K562 (cell line): ENCODE results near the gene GAS2L1. TPM values are rescaled to one million over a fixed set of nuclear protein-coding genes. Genes with fewer than 3 reads are reported as not detected.

Experiments used
- ATAC-seq: fragments of 200-7000 bp; cut with Tn5 transposase; 3 replicates; pipeline ENCODE4 v1.9.1; 2020; ENCODE audit warnings: moderate library complexity
- BruUV-seq: library from RNA; stranded (reverse); fragments of 400-500 nt; replicated peaks from 2 replicates; lab custom pipeline; 2021; lab: Mats Ljungman, UMichigan
- CTCF ChIA-PET: fragments of 300-600 bp; formaldehyde crosslinking; extraction: SDS; loops from one replicate; lab custom pipeline; 2021; ENCODE audit warnings: low intra/inter-chr PET ratio; lab: Yijun Ruan, JAX
- POLR2A ChIA-PET: fragments of 300-600, 350-650 bp; sonication (Branson Sonifier 250); formaldehyde crosslinking; extraction: SDS; loops from one replicate; lab custom pipeline; 2021; ENCODE audit warnings: antibody characterized with exemption, inconsistent platforms; lab: Yijun Ruan, JAX
- DNase-seq, 4 experiments: peaks; one replicate each; pipeline versions ENCODE4 v3.0.0 to v3.0.0-alpha.2; 2011 to 2018; ENCODE audit warnings: low spot score in 3 of 4, mixed read lengths in 3 of 4; ENCODE audit errors: extremely low read depth in 1 of 4
- FAIRE-seq: peaks from 2 replicates; lab custom pipeline; 2011; peaks lifted over from hg19 to GRCh38; lab: Jason Lieb, UNC
- H2AFZ ChIP-seq: 2 replicates; pipeline ENCODE4 v1.6.0; 2011; ENCODE audit warnings: low read depth, low read length, control low read depth, inconsistent platforms
- H3K27ac ChIP-seq: fragments of 200-600 bp; 3 replicates; pipeline ENCODE4 v1.8.0; 2011; ENCODE audit warnings: low read depth, mild to moderate bottlenecking, control low read depth, inconsistent platforms, low read length, moderate library complexity, mixed read lengths; ENCODE audit errors: extremely low read depth
- H3K27me3 ChIP-seq, 2 experiments: fragments of 300-600 bp in 1 of 2; 2 replicates in 1 of 2; 3 replicates in 1 of 2; pipeline versions ENCODE4 v1.6.0 to v1.8.0; 2011; ENCODE audit warnings: inconsistent platforms in 2 of 2, low read length in 2 of 2, mild to moderate bottlenecking in 1 of 2, mixed read lengths in 1 of 2, moderate library complexity in 1 of 2; ENCODE audit not compliant: control insufficient read depth in 2 of 2, insufficient read depth in 2 of 2
- H3K36me3 ChIP-seq: fragments of 300-600 bp; 3 replicates; pipeline ENCODE4 v1.8.0; 2011; ENCODE audit warnings: mild to moderate bottlenecking, low read length, inconsistent platforms; ENCODE audit not compliant: control insufficient read depth, insufficient read depth
- H3K4me1 ChIP-seq, 2 experiments: fragments of 200-600 bp in 1 of 2; replicated peaks in 1 of 2; 2 replicates in 1 of 2; 3 replicates in 1 of 2; pipeline versions ENCODE4 v1.5.1 to v1.8.0; 2011; ENCODE audit warnings: inconsistent platforms in 2 of 2, low read length in 2 of 2, mild to moderate bottlenecking in 1 of 2, mixed read lengths in 1 of 2, moderate library complexity in 1 of 2; ENCODE audit not compliant: control insufficient read depth in 2 of 2, insufficient read depth in 2 of 2
- H3K4me2 ChIP-seq: 2 replicates; pipeline ENCODE4 v1.6.1; 2011; ENCODE audit warnings: low read length, control low read depth, inconsistent platforms, mixed read lengths; ENCODE audit not compliant: insufficient read depth
- H3K4me3 ChIP-seq: fragments of 200-600 bp; sonication (generic), shearing (Covaris generic); 2 replicates; pipeline ENCODE4 v1.5.1; 2016; ENCODE audit warnings: control low read depth, inconsistent platforms
- H3K79me2 ChIP-seq: fragments of 200-600 bp; 3 replicates; pipeline ENCODE4 v1.8.0; 2011; ENCODE audit warnings: low read length, inconsistent platforms; ENCODE audit not compliant: control insufficient read depth, insufficient read depth
- H3K9ac ChIP-seq, 2 experiments: 2 replicates each; pipeline versions ENCODE4 v1.6.0 to v1.6.1; 2011; ENCODE audit warnings: low read depth in 2 of 2, low read length in 2 of 2, control low read depth in 1 of 2, inconsistent platforms in 1 of 2, mild to moderate bottlenecking in 1 of 2, mixed read lengths in 1 of 2; ENCODE audit not compliant: insufficient read depth in 1 of 2
- H3K9me1 ChIP-seq: one replicate; pipeline ENCODE4 v1.6.0; 2011; ENCODE audit warnings: inconsistent platforms, mild to moderate bottlenecking, low read length, moderate library complexity; ENCODE audit not compliant: control insufficient read depth, insufficient read depth
- H3K9me3 ChIP-seq: replicated peaks from 2 replicates; pipeline ENCODE4 v1.5.1; 2011; ENCODE audit warnings: low read depth, low read length, inconsistent platforms; ENCODE audit not compliant: control insufficient read depth, insufficient read depth
- H4K20me1 ChIP-seq: replicated peaks from 2 replicates; pipeline ENCODE4 v1.6.1; 2011; ENCODE audit warnings: low read length, inconsistent platforms, mixed read lengths; ENCODE audit not compliant: control insufficient read depth, insufficient read depth
- ASH1L ChIP-seq: fragments of 450-650 bp; IDR thresholded peaks from 2 replicates; pipeline ENCODE4 v1.6.1; 2018; ENCODE audit warnings: borderline replicate concordance, mild to moderate bottlenecking, low read depth; ENCODE audit not compliant: partially characterized antibody
- KLF10 ChIP-seq: fragments of 250-450 bp; sonication (Bioruptor Pico); IDR thresholded peaks from 2 replicates; pipeline ENCODE4 v1.6.1; 2021; ENCODE audit warnings: matching md5 sums
- MBD1 ChIP-seq: fragments of 250-450 bp; sonication (Bioruptor Pico); IDR thresholded peaks from 2 replicates; pipeline ENCODE4 v1.8.0; 2022; ENCODE audit warnings: inconsistent platforms
- MTA3 ChIP-seq: fragments of 450-650 bp; formaldehyde crosslinking; IDR thresholded peaks from 2 replicates; pipeline ENCODE4 v1.6.1; 2017; ENCODE audit warnings: mild to moderate bottlenecking, borderline replicate concordance
- OTX1 ChIP-seq: fragments of 450-650 bp; formaldehyde crosslinking; IDR thresholded peaks from 2 replicates; pipeline ENCODE4 v1.4.0; 2022; ENCODE audit warnings: mild to moderate bottlenecking
- PHF8 ChIP-seq: fragments of 200-600 bp; sonication (generic); IDR thresholded peaks from 2 replicates; pipeline ENCODE4 v1.6.1; 2012; ENCODE audit warnings: mixed run types, mild to moderate bottlenecking, inconsistent platforms, low read length, moderate library complexity, borderline replicate concordance
- RUNX1 ChIP-seq: sonication (generic); IDR thresholded peaks from 2 replicates; pipeline ENCODE4 v1.6.1; 2016; ENCODE audit warnings: antibody characterized with exemption, low read depth
- SRSF1 ChIP-seq: fragments of 200-400 bp; formaldehyde crosslinking; IDR thresholded peaks from 2 replicates; pipeline ENCODE4 v1.6.1; 2017; ENCODE audit warnings: mild to moderate bottlenecking, low read depth, low read length, moderate library complexity
- USF2 ChIP-seq: sonication (generic); formaldehyde crosslinking; IDR thresholded peaks from 2 replicates; pipeline ENCODE4 v1.5.0; 2020; ENCODE audit warnings: missing genetic modification reagents
- ZBTB49 ChIP-seq: sonication (generic); formaldehyde crosslinking; IDR thresholded peaks from 2 replicates; pipeline ENCODE4 v1.8.0; 2022; ENCODE audit warnings: missing genetic modification reagents, mild to moderate bottlenecking, borderline replicate concordance
- ZNF253 ChIP-seq: fragments of 250-450 bp; sonication (Bioruptor Pico); conservative IDR thresholded peaks from 2 replicates; pipeline ENCODE4 v1.6.1; 2021; ENCODE audit warnings: mild to moderate bottlenecking
- WGBS: fragments of 100-300 bp; shearing (Covaris generic); methylation state at CpG from one replicate; pipeline ENCODE4 v1.1.6; 2016; ENCODE audit warnings: low coverage, mixed read lengths; ENCODE audit not compliant: insufficient coverage; ENCODE audit errors: missing lambda C conversion rate; 5-methylcytosine and 5-hydroxymethylcytosine counted together
- in situ Hi-C: fragments of 300-500 bp; cut with MboI; formaldehyde crosslinking; loops from 4 replicates; pipeline ENCODE4 v1.15.0; 2018; ENCODE audit warnings: inconsistent platforms, mixed read lengths
- intact Hi-C: fragments of 100-400 bp; cut with micrococcal nuclease; formaldehyde crosslinking; loops from 2 replicates; pipeline ENCODE4 v1.14.2; 2022
- polyA plus RNA-seq, 8 experiments: library from polyadenylated mRNA; depleted of rRNA in 4 of 8; stranded (reverse) in 5 of 8; unstranded in 3 of 8; fragments of >200 nt; fragmentation: Nextera tagmentation in 2 of 8; fragmentation: Illumina TruSeq in 1 of 8; extraction: Ambion mirVana in 2 of 8; extraction: Trizol in 1 of 8; gene quantifications; 2 replicates each; pipeline versions ENCODE4 v1.2.1 to v1.2.3, GENCODE V29; 2011 to 2014; ENCODE audit warnings: inconsistent platforms in 1 of 8, missing spikeins in 1 of 8
- total RNA-seq, 7 experiments: library from RNA; depleted of rRNA in 6 of 7; stranded (reverse); fragments of >200 nt in 6 of 7; fragmentation: Illumina TruSeq in 2 of 7; extraction: Trizol in 2 of 7; gene quantifications; 2 replicates each; pipeline versions ENCODE4 v1.2.1 to v1.2.3, GENCODE V29; 2011 to 2021; ENCODE audit warnings: low replicate concordance in 1 of 7

The GAS2L1 gene
- total and polyA plus RNA-seq, 9 of the 15 experiments (the other 6 are each of a cell fraction or from before 2014, with no cell fraction given): 0.56 to 19.7 (median 3.2) TPM

DNA sequence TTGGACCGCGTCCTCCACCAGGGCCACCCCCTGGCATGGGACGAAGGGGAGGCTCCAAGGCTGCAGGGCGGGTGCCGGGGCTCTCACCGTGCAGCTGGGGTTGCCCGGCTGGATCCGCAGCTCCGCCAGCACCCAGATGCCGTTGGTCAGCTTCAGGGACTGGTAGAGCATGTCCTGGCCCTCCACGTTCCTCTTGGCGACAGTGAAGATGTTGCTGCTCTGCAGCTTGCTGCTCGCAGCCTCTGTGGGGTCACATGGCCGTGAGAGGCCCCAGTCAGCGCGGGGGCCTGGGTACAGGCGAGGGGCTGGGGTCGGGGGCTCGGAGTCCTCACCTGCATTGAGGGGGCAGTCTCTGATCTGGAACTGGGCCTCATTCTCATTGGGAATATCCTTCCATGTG is 23.8 kb downstream of the GAS2L1 start:
- Histone ChIP-seq H4K20me1 (no peaks in the 10 kb centered on the region), H2AFZ (no peak overlapping the region), H3K27ac (no peak overlapping the region), H3K4me3 (no peak overlapping the region), H3K27me3 (no peaks in the 10 kb centered on the region), H3K79me2 (no peaks in the 10 kb centered on the region), H3K36me3 (peaks cover 39% of the 10 kb centered on the region; the same call in 2 of the 3 replicates), H3K4me1 (peaks cover 0 to 10% of the 10 kb centered on the region in 2 experiments; a peak in 2 of 5 replicates), H3K9me3 (no peaks in the 10 kb centered on the region), H3K9me1 (no peaks in the 10 kb centered on the region), H3K4me2 (no peak overlapping the region), H3K9ac (no peak overlapping the region)
- in situ Hi-C loops (no loop called here), intact Hi-C loops (no loop called here)
- FAIRE-seq: no peak
- ChIA-PET CTCF (no interaction called here), POLR2A (interaction anchor here (0.7 kb wide), 1 partner anchor 27 kb away, joined by 3 read pairs; no protein-coding TSS in a partner anchor)
- WGBS: 90% methylated on average over 2 of the region's 19 CpGs
- no peak for DNase-seq
- BruUV-seq: no TSS peak
- no peak for TF ChIP-seq USF2 (CRISPR knock-in tag)
- no peak for TF ChIP-seq OTX1
- TF ChIP-seq PHF8: no peak
- no peak for ATAC-seq

GRCh38 chr22:29330753-29331152 is 24.3 kb downstream of the GAS2L1 start:
- FAIRE-seq (no peak), DNase-seq (no peak), ATAC-seq (no peak)
- Histone ChIP-seq H4K20me1 (no peaks in the 10 kb centered on the region), H3K4me1 (peaks cover 0 to 10% of the 10 kb centered on the region in 2 experiments; a peak in 2 of 5 replicates), H3K36me3 (peaks cover 39% of the 10 kb centered on the region; the same call in 2 of the 3 replicates), H3K4me2 (no peak overlapping the region), H2AFZ (no peak overlapping the region), H3K27ac (no peak overlapping the region), H3K4me3 (no peak overlapping the region), H3K79me2 (no peaks in the 10 kb centered on the region), H3K27me3 (no peaks in the 10 kb centered on the region), H3K9me1 (no peaks in the 10 kb centered on the region), H3K9ac (no peak overlapping the region; a peak in 1 of 4 replicates), H3K9me3 (no peaks in the 10 kb centered on the region)
- BruUV-seq: no TSS peak
- intact Hi-C loops: no loop called here
- WGBS: 79% methylated on average over 8 of the region's 9 CpGs
- in situ Hi-C loops: no loop called here
- POLR2A ChIA-PET: no interaction called here
- CTCF ChIA-PET: no interaction called here
- TF ChIP-seq MTA3 (no peak), MBD1 (CRISPR knock-in tag) (no peak), ASH1L (no peak), ZNF253 (CRISPR knock-in tag) (no peak), RUNX1 (no peak), KLF10 (CRISPR knock-in tag) (no peak), SRSF1 (no peak), ZBTB49 (CRISPR knock-in tag) (no peak)
